HG02610 (cell line): ENCODE results near the gene CRLF3.
A peak's percentile ranks its signal among the peaks of the same experiment; 100 is the strongest.
"Not testable (repeated sequence)": the region's sequence is repeated elsewhere in the genome, so short reads cannot be mapped to it uniquely, and the experiment has no call there.

ENCODE experiments used
- ATAC-seq: cut with Tn5 transposase; IDR thresholded peaks from one replicate; pipeline ENCODE4 v1.9.1; 2021; ENCODE audit warnings: mild to moderate bottlenecking, moderate library complexity; ENCODE audit not compliant: unreplicated experiment

The CRLF3 gene, protein sequence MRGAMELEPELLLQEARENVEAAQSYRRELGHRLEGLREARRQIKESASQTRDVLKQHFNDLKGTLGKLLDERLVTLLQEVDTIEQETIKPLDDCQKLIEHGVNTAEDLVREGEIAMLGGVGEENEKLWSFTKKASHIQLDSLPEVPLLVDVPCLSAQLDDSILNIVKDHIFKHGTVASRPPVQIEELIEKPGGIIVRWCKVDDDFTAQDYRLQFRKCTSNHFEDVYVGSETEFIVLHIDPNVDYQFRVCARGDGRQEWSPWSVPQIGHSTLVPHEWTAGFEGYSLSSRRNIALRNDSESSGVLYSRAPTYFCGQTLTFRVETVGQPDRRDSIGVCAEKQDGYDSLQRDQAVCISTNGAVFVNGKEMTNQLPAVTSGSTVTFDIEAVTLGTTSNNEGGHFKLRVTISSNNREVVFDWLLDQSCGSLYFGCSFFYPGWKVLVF

GRCh38 chr17:30824356-30825145 lies at the start of gene CRLF3:
Gene CRLF3, minus strand, starts transcription at chr17:30824692. Its CDS starts 41 bp downstream, at chr17:30824651.
- peak; percentile 91 for ATAC-seq

DNA sequence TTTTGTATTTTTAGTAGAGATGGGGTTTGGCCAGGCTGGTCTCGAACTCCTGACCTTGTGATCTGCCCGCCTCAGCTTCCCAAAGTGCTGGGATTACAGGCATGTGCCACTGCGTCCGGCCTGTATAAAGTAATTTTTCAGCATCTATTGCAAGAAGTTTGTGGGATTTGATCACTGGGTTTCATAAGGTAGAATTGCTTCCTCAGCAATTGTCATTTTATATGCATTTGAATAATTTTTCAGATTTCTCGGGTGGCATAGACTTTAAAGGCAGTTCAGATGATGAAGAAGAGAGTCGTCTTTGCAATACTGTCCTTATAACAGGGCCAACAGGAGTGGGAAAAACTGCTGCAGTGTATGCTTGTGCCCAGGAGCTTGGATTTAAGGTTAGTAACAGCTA lies 44.5 kb upstream of the CRLF3 start:
- ATAC-seq, result no peak

DNA sequence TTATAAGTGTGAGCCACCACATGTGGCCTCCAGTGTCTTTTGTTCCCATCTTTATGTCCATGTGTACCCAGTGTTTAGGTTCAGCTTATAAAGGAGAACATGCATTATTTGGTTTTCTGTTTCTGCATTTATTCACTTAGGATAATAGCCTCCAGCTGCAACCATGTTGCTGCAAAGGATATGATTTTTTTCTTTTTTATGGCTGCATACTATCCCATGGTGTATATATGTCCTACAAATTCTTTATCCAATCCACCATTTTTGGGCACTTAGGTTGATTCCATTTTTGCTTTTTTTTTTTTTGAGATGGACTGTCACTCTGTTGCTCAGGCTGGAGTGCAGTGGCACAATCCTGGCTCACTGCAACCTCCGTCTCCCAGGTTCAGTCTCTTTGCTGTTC lies 40.1 kb upstream of the CRLF3 start:
- no peak for ATAC-seq

DNA sequence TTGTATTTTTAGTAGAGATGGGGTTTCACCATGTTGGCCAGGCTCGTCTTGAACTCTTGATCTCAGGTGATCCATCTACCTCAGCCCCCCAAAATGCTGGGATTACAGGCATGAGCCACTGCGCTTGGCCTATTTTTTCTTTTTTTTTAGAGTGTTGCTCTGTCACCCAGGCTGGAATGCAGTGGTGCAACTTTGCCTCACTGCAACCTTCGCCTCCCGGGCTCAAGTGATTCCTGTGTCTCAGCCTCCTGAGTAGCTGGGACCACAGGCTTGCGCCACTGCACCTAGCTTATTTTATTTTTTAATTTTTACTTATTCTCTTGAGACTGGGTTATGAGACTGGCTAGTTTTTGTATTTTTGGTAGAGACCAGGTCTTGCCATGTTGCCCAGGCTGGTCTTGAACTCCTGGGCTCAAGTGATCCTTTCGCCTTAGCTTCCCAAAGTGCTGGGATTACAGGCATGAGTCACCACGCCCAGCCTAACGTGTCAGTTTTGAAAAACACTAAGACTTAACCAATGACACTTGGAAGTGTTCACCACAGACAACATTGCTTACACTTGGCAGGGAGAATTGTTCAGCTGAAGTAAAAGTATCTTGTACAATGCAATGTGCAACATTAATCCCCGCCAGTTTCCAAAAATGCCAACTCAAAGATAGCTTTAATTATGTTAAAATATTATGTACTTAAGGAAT lies 34.2 kb upstream of the CRLF3 start:
- ATAC-seq, result no peak

DNA sequence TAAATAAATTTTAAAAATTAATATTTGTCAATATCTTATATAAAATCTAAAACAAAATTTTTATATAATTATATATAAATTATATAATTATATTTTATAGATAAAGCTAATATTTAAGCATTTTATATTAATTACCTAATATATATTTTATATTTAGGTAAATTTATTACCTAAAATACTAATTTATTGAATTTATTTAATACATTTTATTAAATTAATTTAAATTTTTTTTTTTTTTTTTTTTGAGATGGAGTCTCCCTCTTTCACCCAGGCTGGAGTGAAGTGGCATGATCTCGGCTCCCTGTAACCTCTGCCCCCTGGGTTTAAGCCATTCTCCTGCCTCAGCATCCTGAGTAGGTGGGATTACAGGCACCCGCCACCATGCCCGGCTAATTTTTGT lies 29.7 kb upstream of the CRLF3 start:
- no peak for ATAC-seq

- ATAC-seq, result no peak
Measured at GRCh38 chr17:30848021-30848420, 23.5 kb upstream of the CRLF3 start.

- ATAC-seq, result no peak
Measured at GRCh38 chr17:30840771-30841170, 16.3 kb upstream of the CRLF3 start.

GRCh38 chr17:30838202-30838807 lies 13.8 kb upstream of the CRLF3 start:
- no peak for ATAC-seq

GRCh38 chr17:30832438-30833124 lies 8.1 kb upstream of the CRLF3 start:
- ATAC-seq, result no peak

DNA sequence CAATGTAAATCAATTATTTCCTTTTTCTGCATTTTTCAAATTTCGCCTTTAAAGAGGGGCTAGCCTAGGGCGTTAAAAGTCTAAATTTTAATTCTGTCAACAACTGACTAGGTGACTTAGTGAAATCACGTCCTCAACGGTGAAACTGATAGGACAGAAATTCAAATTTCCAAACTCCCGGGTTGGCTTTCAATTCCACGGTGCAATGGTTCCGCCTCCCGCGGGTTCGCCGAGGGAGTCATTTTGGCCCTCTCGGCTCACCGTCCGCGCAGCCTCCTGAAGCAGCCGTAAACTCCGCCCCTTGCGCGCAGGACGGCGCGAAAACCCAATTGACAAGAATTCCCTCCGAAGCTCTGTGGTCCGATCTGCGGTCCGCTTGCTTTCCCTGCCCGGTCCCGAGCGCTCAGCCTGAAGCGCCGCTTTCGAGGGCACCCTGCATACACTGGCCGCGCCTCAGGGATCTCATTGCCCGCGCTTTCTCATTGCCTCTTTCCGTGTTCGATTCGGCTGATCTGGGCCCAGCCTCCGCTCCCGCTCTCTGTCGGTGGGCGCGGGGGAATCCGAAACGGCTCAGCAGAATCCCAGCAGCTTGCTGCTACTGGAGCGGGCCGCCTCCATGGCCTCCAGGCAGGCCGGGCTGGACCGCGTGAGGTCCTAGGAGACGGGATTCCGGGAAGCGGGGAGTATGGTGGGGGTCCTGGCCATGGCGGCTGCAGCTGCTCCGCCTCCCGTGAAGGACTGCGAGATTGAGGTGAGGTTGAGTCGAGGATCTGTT lies 7.4 kb upstream of the CRLF3 start, which contains the start of gene ATAD5:
Gene ATAD5 (plus strand): TSS at position 304 of the 775 bp plus-strand sequence. CDS start 382 bp downstream, at position 686.
- ATAC-seq, result peak; percentile 70

DNA sequence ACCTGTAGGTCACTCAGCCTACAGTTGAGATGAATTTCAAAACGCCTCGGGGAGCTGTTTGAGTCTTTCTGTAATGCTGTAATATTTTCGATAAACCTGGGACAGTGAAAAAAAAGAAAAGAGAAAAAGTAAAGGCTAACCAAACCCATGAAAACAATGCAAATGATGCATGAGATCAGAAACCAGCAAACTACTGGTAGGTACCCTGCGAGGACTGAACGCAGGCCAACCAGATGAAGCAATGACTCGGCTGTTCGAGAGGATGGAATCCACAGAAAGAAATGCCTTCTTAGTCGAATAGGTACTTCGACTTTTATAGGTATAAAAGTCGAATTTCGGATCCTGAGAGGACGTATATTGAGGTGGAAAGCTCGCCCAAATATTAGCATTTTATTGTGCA lies 6.8 kb upstream of the CRLF3 start:
- ATAC-seq, result no peak

DNA sequence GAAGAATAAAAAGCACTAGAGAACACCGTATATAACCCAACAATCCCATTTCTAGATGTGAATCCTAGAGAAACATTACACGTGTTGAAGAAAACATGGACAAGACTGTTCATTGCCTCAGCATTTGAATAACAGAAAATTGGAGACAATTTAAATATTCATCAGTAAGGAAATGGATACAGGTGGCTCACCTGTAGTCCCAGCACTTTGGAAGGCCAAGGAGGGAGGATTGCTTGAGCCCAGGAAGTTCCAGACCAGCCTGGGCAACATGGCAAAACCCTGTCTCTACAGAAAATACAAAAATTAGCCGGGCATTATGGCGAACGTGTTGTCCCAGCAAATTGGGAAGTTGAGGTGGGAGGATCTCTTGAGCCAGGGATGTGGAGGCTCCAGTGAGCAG lies 4.5 kb upstream of the CRLF3 start:
- no peak for ATAC-seq

DNA sequence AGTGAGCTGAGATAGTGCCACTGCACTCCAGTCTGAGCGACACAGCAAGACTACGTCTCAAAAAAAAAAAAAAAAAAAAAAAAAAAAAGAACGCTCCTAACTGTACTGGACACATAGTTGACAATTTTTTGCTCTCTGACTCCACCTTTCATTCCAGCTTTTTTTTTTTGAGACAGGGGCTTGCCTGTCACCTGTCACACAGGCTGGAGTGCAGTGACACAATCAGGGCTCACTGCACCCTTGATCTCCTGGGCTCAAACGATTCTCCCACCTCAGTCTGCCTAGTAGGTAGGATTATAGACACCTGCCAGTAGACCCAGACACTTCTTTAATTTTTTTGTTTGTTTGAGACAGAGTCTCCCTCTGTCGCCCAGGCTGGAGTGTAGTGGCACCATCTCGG lies 2.6 kb upstream of the CRLF3 start:
- ATAC-seq, result no peak

DNA sequence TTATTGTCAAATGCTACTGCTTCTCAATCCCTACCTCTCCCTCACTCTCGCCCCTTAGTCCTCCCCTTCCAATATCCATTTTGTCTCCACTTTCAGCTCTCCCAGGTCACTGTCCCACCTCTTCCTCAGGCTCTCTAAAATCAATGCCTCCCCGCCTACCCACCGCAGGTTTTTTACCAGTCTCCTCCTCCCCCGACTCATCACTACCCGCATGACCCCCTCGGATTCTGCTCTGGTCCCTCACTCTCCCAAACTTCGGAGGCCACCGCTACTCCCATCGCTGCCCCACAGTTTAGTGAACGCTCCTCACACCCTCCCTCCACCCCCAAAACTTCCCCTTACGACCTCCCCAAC lies 513 bp downstream of the CRLF3 start:
- ATAC-seq, result no peak

DNA sequence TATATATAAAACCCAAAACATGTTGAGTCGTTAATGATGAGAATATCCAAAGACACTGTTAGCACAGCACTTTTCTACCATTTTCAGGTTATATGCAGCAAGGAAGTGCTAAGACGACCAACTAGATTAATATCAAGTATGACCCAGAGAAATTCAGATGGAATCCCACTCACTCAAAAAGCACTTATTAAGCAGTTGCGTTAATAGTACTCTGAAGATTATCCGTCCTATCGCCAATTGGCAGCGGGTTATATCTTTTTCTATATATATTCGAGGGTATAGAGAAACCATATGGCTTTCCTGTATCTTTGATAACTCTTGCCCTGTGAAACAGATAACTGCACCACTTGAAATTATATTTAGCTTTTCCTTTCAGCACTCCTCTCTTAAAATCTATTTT lies 1.1 kb downstream of the CRLF3 start:
- ATAC-seq, result no peak

DNA sequence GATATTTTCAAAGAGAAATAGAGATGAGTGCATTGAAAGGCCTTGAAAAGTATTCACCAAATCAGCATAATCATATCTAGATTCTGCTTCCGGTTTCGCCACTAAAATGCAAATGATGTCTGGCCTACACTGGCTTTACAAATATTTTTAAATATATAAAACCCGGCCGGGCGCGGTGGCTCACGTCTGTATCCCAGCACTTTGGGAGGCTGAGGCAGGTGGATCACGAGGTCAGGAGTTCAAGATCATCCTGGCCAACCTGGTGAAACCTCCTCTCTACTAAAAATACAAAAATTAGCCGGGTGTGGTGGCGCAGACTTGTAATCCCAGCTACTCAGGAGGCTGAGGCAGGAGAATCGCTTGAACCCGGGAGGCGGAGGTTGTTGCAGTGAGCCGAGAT lies 1.6 kb downstream of the CRLF3 start:
- not testable (repeated sequence) for ATAC-seq

- ATAC-seq, result no peak
Measured at GRCh38 chr17:30821871-30822723, 2.4 kb downstream of the CRLF3 start.

DNA sequence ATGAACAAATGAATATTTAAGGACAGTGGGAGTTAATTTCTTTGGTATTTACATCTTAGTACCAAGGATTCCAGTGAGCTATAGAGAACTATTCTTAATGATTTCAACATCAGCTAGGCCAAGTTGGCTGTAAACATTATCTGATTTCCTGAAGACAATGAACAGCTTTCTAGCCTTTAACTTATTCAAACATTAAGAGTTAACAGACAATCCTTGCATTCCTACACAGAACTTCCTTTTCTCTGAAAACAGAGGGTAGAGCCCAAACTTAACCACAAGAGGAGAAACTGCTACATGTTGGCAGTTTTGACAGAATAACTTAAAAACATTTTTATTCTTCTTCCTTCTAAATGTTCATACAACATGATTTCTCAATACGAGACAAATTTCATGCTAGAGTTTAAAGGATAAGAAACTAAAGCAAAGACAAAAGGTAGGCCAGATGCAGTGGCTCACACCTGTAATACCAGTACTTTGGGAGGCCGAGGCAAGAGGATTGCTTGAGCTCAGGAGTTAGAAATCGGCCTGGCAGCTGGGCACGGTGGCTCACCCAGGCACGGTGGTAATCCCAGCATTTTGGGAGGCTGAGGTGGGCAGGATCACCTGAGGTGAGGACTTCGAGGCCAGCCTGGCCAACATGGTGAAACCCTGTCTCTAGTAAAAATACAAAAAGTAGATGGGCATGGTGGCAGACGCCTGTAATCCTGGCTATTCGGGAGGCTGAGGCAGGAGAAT lies 4.4 kb downstream of the CRLF3 start:
- ATAC-seq, result no peak
